NCI-H2171 treated with DMSO at 0.1 percent for 48 hours (cell line): ENCODE data around the gene MTHFSD.

ENCODE experiments used
- DNase-seq: peaks from one replicate; lab custom pipeline; 2025; lab: John Stamatoyannopoulos, UW

The MTHFSD gene

GRCh38 chr16:86550281-86550680, 4.8 kb downstream of the MTHFSD start:
- no peak for DNase-seq

- DNase-seq: no peak
These were observed 5.2 kb downstream of the MTHFSD start for GRCh38 chr16:86549893-86550190.

- no peak for DNase-seq
These were observed 5.8 kb downstream of the MTHFSD start for GRCh38 chr16:86549076-86549892.

- DNase-seq: no peak
These were observed 7.7 kb downstream of the MTHFSD start for GRCh38 chr16:86547286-86547685.

GRCh38 chr16:86546638-86547013, 8.4 kb downstream of the MTHFSD start:
- no peak for DNase-seq

GRCh38 chr16:86545954-86546637, 8.9 kb downstream of the MTHFSD start:
- no peak for DNase-seq

- DNase-seq: no peak
These were observed 9.6 kb downstream of the MTHFSD start for GRCh38 chr16:86545481-86545880.

- DNase-seq: no peak
These were observed 12.0 kb downstream of the MTHFSD start for GRCh38 chr16:86542756-86543750.

- DNase-seq: no peak
These were observed 13.5 kb downstream of the MTHFSD start for GRCh38 chr16:86541560-86541959.

GRCh38 chr16:86540894-86541293, 14.1 kb downstream of the MTHFSD start:
- DNase-seq: no peak

GRCh38 chr16:86538196-86538780, 16.7 kb downstream of the MTHFSD start:
- no peak for DNase-seq

GRCh38 chr16:86537486-86537885, 17.5 kb downstream of the MTHFSD start:
- DNase-seq: no peak

GRCh38 chr16:86536621-86537020, 18.4 kb downstream of the MTHFSD start:
- DNase-seq: no peak

- DNase-seq: no peak
These were observed 20.0 kb downstream of the MTHFSD start for GRCh38 chr16:86534779-86535615.

GRCh38 chr16:86533767-86534351, 21.2 kb downstream of the MTHFSD start:
- no peak for DNase-seq

- no peak for DNase-seq
These were observed 22.0 kb downstream of the MTHFSD start for GRCh38 chr16:86533076-86533475.

- no peak for DNase-seq
These were observed 22.6 kb downstream of the MTHFSD start for GRCh38 chr16:86532526-86532815.

- DNase-seq: no peak
These were observed 23.2 kb downstream of the MTHFSD start for GRCh38 chr16:86531641-86532525.

- no peak for DNase-seq
These were observed 23.9 kb downstream of the MTHFSD start for GRCh38 chr16:86531191-86531545.
